SW480 (cell line): ENCODE data around the gene RAC2.
"Not testable (repeated sequence)": the region's sequence is repeated elsewhere in the genome, so short reads cannot be mapped to it uniquely, and the experiment has no call there.

Source experiments
- DNase-seq: peaks from one replicate; pipeline ENCODE4 v3.0.0-alpha.2; 2016; ENCODE audit warnings: low spot score

The RAC2 gene

GRCh38 chr22:37203354-37204044 is 40.6 kb downstream of the RAC2 start:
- no peak for DNase-seq

GRCh38 chr22:37202716-37203115 is 41.4 kb downstream of the RAC2 start:
- no peak for DNase-seq

- DNase-seq: no peak
Observed at GRCh38 chr22:37202001-37202555, 42.0 kb downstream of the RAC2 start.

- DNase-seq: not testable (repeated sequence)
Observed at GRCh38 chr22:37201443-37201820, 42.6 kb downstream of the RAC2 start.

GRCh38 chr22:37199760-37200108 is 44.3 kb downstream of the RAC2 start:
- DNase-seq: peak; percentile 30

GRCh38 chr22:37199103-37199759 is 44.8 kb downstream of the RAC2 start:
- DNase-seq: peak; percentile 95

- peak; percentile 75 for DNase-seq
Observed at GRCh38 chr22:37198258-37199102, 45.6 kb downstream of the RAC2 start.

GRCh38 chr22:37197451-37198257 is 46.4 kb downstream of the RAC2 start:
- DNase-seq: peak; percentile 73

GRCh38 chr22:37196539-37197450 is 47.3 kb downstream of the RAC2 start:
- DNase-seq: no peak

GRCh38 chr22:37195921-37196320 is 48.1 kb downstream of the RAC2 start:
- DNase-seq: no peak

- DNase-seq: no peak
Observed at GRCh38 chr22:37194750-37195149, 49.3 kb downstream of the RAC2 start.

GRCh38 chr22:37193629-37194191 is 50.4 kb downstream of the RAC2 start:
- DNase-seq: no peak

GRCh38 chr22:37192741-37193140 is 51.3 kb downstream of the RAC2 start:
- DNase-seq: no peak

- no peak for DNase-seq
Observed at GRCh38 chr22:37192204-37192603, 51.9 kb downstream of the RAC2 start.

GRCh38 chr22:37190262-37190780 is 53.7 kb downstream of the RAC2 start:
- DNase-seq: no peak

GRCh38 chr22:37188901-37189466 is 55.1 kb downstream of the RAC2 start:
- DNase-seq: no peak

- DNase-seq: no peak
Observed at GRCh38 chr22:37187891-37188761, 55.9 kb downstream of the RAC2 start, which contains the start of gene C1QTNF6. C1QTNF6 (minus strand) TSS chr22:37188247; CDS start chr22:37188213, 34 bp downstream.

GRCh38 chr22:37187552-37187890 is 56.5 kb downstream of the RAC2 start:
- DNase-seq: no peak

GRCh38 chr22:37186997-37187522 is 57.0 kb downstream of the RAC2 start:
- DNase-seq: no peak
